Nephron progenitor cell (in vitro differentiated cells): ENCODE results near the gene ATP9A.
A peak's percentile ranks its signal among the peaks of the same experiment; 100 is the strongest.

Source experiments
- DNase-seq: peaks from one replicate; pipeline ENCODE4 v3.0.0; 2021
- H3K27ac Mint-ChIP-seq: 2 replicates; pipeline ENCODE4 v1.8.0; 2021; ENCODE audit warnings: mild to moderate bottlenecking, moderate library complexity, mixed read lengths
- H3K27me3 Mint-ChIP-seq: 2 replicates; pipeline ENCODE4 v1.8.0; 2021; ENCODE audit warnings: mild to moderate bottlenecking, low read depth, mixed read lengths; ENCODE audit not compliant: poor library complexity
- H3K36me3 Mint-ChIP-seq: 2 replicates; pipeline ENCODE4 v1.8.0; 2021; ENCODE audit warnings: low read depth, mixed read lengths
- H3K4me1 Mint-ChIP-seq: 2 replicates; pipeline ENCODE4 v1.8.0; 2021; ENCODE audit warnings: mixed read lengths
- H3K4me3 Mint-ChIP-seq: 2 replicates; pipeline ENCODE4 v1.8.0; 2021; ENCODE audit warnings: mild to moderate bottlenecking, moderate library complexity, mixed read lengths
- H3K9me3 Mint-ChIP-seq: 2 replicates; pipeline ENCODE4 v1.8.0; 2021; ENCODE audit warnings: mild to moderate bottlenecking, moderate library complexity, mixed read lengths
- TF ChIP-seq, protein P1 (sequence below): fragments of 200-600 bp; sonication (generic); IDR thresholded peaks from 2 replicates; pipeline ENCODE4 v1.5.0; 2021; ENCODE audit warnings: antibody characterized with exemption

ATP9A gene

DNA sequence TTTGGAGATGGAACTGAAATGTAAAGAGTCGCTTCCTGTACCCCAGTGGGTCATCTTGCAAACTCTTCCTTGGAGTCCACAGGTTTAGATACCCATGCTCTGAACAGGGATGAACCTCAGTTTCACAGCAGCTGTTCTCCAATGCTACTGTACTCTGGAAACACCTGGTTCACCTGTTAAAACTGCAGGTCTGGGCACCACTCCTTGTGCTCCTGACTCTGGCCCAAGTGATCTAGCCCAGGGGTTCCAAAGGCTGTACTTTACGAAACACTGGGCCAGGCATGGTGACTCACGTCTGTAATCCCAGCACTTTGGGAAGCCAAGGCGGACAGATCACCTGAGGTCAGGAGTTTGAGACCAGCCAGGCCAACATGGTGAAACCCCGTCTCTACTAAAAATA, 102.1 kb downstream of the ATP9A start:
- TF ChIP-seq, protein P1, sequence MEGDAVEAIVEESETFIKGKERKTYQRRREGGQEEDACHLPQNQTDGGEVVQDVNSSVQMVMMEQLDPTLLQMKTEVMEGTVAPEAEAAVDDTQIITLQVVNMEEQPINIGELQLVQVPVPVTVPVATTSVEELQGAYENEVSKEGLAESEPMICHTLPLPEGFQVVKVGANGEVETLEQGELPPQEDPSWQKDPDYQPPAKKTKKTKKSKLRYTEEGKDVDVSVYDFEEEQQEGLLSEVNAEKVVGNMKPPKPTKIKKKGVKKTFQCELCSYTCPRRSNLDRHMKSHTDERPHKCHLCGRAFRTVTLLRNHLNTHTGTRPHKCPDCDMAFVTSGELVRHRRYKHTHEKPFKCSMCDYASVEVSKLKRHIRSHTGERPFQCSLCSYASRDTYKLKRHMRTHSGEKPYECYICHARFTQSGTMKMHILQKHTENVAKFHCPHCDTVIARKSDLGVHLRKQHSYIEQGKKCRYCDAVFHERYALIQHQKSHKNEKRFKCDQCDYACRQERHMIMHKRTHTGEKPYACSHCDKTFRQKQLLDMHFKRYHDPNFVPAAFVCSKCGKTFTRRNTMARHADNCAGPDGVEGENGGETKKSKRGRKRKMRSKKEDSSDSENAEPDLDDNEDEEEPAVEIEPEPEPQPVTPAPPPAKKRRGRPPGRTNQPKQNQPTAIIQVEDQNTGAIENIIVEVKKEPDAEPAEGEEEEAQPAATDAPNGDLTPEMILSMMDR, result no peak
- H3K4me3 Mint-ChIP-seq, result no peak overlapping the region
- peaks cover 26% of the 10 kb centered on the region for H3K4me1 Mint-ChIP-seq
- no peaks in the 10 kb centered on the region for H3K9me3 Mint-ChIP-seq
- DNase-seq, result no peak
- peaks cover 5% of the 10 kb centered on the region for H3K27me3 Mint-ChIP-seq
- no peak overlapping the region for H3K27ac Mint-ChIP-seq
- peaks cover 48% of the 10 kb centered on the region for H3K36me3 Mint-ChIP-seq

DNA sequence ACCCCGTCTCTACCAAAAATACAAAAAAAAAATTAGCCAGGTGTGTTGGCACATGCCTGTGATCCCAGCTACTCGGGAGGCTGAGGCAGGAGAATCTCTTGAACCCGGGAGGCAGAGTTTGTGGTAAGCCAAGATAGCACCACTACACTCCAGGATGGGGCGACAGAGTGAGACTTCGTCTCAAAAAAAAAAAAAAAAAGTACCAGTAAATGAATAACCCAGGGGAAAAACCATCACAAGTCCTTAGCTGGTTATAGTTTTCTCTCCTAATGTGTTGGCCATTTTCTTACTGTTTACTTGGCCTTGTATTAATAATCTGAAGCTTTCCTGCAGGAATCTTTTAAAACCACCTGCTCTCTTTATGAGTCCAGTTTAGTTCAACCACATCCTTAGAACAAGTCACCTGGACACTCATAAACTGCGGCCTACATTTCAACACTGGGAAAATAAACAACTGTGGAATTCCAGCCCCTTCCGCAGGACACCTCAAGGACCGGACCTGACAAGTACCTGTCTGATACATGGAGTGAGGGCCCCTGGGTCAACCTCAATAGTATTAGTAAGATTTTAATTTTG, 102.6 kb downstream of the ATP9A start:
- Mint-ChIP-seq H3K27ac (no peak overlapping the region), H3K4me3 (no peak overlapping the region), H3K36me3 (peaks cover 43% of the 10 kb centered on the region), H3K4me1 (peaks cover 30% of the 10 kb centered on the region), H3K9me3 (no peaks in the 10 kb centered on the region), H3K27me3 (peaks cover 5% of the 10 kb centered on the region)
- DNase-seq, result no peak
- TF ChIP-seq, protein P1, result no peak

DNA sequence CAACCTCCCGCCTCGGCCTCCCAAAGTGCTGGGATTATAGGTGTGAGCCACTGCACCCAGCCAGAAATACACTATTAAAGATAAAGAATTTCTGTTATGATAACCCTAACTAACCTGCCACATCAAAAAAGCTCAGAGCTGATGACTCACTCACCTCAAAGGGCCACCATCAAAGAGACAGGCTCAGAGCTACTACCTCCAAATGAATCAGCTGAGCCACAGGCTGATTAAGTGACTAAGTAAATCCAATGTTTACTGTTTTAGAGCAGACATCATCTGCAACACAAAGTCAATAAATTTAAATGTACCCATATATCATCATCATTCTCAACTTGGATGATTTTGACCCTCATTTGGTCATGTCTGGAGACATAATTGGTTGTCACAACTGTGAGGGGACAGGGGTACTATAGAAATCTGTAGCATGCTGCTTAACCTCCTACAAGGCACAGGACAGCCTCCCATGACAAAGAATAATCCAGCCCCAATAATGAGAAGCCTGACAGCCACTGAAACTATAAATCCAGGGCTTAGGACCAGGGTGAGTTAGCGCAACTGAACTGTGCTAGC, 106.5 kb downstream of the ATP9A start:
- no peak overlapping the region for H3K4me3 Mint-ChIP-seq
- peaks cover 40% of the 10 kb centered on the region for H3K4me1 Mint-ChIP-seq
- H3K9me3 Mint-ChIP-seq, result no peaks in the 10 kb centered on the region
- TF ChIP-seq, protein P1, result no peak
- H3K36me3 Mint-ChIP-seq, result peaks cover 30% of the 10 kb centered on the region
- H3K27ac Mint-ChIP-seq, result no peak overlapping the region
- no peak for DNase-seq
- H3K27me3 Mint-ChIP-seq, result peaks cover 3% of the 10 kb centered on the region

DNA sequence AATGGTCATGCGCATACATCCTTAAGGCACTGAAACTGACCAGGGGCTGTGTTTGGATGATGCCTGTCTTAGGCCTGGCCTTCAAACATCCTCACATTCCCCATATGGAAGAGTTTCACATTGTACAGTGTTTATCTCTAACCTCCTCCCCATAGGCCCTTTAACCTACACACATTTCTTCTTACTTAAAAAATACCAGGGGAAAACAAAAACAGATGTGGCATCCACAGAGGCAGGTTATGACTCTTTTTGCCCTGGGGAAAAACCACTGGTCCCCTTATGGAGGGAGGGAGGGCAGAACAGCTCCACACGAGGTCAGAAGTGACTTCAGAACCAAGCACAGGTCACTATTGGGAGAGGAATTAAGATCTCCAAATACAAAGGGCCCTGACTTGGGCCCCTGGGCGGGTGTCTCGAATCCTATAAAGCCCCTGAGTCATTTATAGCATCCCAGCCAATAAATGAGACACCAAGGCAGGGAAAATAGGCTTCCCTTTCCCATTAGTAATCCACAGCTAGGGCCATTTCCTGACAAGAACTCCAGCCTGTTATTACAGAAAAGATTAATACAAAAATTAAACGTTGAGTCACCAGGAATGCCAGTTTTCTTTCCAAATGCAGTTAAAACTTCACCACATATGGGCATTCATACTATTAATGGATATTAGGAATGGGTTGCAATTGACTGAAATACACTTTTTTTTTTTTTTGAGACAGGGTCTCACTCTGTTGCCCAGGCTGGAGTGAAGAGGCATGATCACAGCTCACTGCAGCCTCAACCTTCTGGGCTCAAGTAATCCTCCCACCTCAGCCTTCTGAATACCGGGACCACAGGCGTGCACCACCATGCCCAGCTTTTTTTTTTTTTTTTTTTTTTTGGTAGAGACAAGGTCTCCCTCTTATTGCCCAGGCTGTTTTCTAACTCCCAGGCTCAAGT, 107.2 kb downstream of the ATP9A start:
- Mint-ChIP-seq H3K36me3 (peaks cover 34% of the 10 kb centered on the region), H3K4me3 (no peak overlapping the region), H3K27ac (peak overlapping the region; percentile 79), H3K27me3 (peaks cover 3% of the 10 kb centered on the region), H3K4me1 (peaks cover 39% of the 10 kb centered on the region), H3K9me3 (no peaks in the 10 kb centered on the region)
- TF ChIP-seq, protein P1, result no peak
- DNase-seq, result no peak

DNA sequence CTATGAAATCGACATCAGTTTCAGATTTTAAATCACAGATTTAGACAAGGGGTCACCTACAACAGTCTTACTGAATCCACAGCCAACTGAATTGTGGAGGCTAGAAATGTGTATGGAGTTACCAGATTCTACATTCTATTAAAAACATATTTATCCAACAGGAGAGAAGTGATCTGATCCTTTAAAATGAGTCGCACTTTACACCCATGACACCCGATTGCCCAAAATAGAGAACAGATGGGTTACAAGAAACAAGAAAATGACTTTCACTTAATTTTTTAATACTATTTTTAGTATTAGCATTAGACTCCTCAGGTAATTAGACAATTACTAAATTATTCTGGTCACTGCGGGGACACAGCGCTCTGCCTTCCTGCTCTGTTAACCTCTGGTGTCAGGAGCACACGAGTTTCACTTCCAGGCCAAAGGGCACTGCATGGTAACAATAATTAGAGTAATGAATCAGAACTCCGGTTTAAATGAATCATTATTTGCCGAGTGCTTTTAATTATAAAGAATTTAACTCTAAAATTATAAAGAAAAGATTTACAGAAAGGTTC, 108.6 kb downstream of the ATP9A start:
- H3K4me1 Mint-ChIP-seq, result peaks cover 42% of the 10 kb centered on the region
- no peak for DNase-seq
- no peaks in the 10 kb centered on the region for H3K27me3 Mint-ChIP-seq
- H3K4me3 Mint-ChIP-seq, result no peak overlapping the region
- TF ChIP-seq, protein P1, result no peak
- no peak overlapping the region for H3K27ac Mint-ChIP-seq
- H3K9me3 Mint-ChIP-seq, result no peaks in the 10 kb centered on the region
- H3K36me3 Mint-ChIP-seq, result peaks cover 40% of the 10 kb centered on the region
